GM12891 (cell line): ENCODE measurements around the gene RGS16.

Experiments
- POLR2AphosphoS5 ChIP-seq: IDR thresholded peaks from 2 replicates; pipeline ENCODE4 v1.6.1; 2011; ENCODE audit warnings: low read depth, low read length, control low read depth
- SPI1 ChIP-seq: IDR thresholded peaks from 2 replicates; pipeline ENCODE4 v1.6.1; 2011; ENCODE audit warnings: low read depth, low read length, control low read depth
- TAF1 ChIP-seq: IDR thresholded peaks from 2 replicates; pipeline ENCODE4 v1.6.1; 2011; ENCODE audit warnings: low read depth, low read length, control low read depth

DNA sequence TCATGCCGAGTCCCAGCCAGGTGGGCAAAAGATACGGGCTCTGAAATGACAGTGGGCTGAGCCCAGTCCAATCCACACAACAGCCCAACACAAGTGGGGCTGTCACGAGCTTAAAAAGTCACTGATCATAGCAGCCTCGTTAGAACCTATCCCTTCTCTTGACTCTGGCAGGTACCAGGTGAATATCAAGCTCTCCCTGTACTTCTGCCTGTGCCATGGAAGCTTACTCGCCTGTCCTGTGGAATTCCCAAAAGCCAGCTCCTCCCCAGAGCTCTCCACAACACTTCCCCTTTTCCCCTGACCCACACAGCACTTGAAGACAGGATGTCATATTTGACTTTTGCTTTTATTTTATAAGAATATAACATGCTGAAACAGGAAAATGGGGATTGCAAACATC is 5.9 kb downstream of the RGS16 start:
- TF ChIP-seq POLR2AphosphoS5 (no peak; the same call in 1 of the 2 replicates), TAF1 (no peak), SPI1 (peak; percentile 60)
